Lung microvascular endothelial cell (primary cell): ENCODE measurements around the gene ING4. TPM values are rescaled to one million over a fixed set of nuclear protein-coding genes. Genes with fewer than 3 reads are reported as not detected.

Experiments used
- DNase-seq, 2 donors: peaks; one replicate each; pipeline versions ENCODE4 v3.0.0 to v3.0.0-alpha.2; 2010; ENCODE audit warnings: low read depth in 2 of 2
- total RNA-seq: library from RNA; depleted of rRNA; stranded (reverse); fragments of >200 nt; gene quantifications from 2 replicates; pipeline ENCODE4 v1.2.1, GENCODE V29; 2014

Gene ING4
- total RNA-seq, 1 donor from 2014 or later, result 44.0 TPM

GRCh38 chr12:6635856-6636531, 26.9 kb downstream of the ING4 start, which contains the start of gene LPAR5:
LPAR5 (minus strand) TSS chr12:6635959; CDS start chr12:6621248, 14,711 bp downstream.
- peak in 1 of 2 donors; percentile 26 for DNase-seq

GRCh38 chr12:6635375-6635855, 27.5 kb downstream of the ING4 start:
- DNase-seq, result no peak

DNA sequence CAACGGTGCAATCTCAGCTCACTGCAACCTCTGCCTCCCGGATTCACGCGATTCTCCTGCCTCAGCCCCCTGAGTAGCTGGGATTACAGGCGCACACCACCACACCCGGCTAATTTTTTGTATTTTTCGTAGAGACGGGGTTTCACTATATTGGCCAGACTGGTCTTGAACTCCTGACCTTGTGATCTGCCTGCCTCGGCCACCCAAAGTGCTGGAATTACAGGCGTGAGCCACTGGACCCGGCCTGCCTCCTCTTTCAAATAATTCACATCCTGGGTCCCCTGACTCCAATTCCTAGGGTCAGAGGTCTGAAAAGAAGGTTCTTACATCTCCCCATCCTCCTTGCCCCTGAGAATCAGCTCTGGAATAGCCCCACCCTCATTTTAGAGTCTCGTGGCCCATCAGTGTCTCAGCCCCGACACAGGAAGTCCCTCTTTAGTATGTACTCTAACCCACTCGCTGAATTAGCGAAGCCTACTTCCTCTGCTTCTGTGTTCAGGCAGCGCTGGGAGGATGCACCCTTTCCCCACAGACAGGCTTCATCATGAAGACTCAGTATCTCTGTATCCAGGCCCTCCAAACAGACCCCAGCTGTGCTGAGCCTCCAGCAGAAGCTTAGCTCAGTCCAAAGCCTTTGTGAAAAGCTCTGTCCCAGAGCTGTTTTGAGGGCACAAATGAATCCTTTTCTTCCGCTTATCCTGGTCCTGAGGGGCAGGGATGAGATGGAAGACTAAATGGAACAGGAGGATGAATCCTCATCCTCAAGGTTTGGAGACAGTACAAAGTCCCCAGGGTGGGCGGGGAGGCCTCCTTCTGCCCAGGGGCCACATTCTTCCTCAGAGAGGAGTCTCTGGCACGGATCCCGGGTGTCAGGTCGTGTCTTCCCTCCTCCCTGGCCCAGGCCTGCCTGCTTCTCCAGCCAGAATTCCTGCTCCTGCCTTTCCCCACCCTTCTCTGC, 30.6 kb downstream of the ING4 start:
- no peak for DNase-seq

- DNase-seq, result no peak
Measured at GRCh38 chr12:6631549-6631961, 31.4 kb downstream of the ING4 start.

- no peak for DNase-seq
Measured at GRCh38 chr12:6630736-6631135, 32.2 kb downstream of the ING4 start.

- DNase-seq, result no peak
Measured at GRCh38 chr12:6627616-6628015, 35.3 kb downstream of the ING4 start.

DNA sequence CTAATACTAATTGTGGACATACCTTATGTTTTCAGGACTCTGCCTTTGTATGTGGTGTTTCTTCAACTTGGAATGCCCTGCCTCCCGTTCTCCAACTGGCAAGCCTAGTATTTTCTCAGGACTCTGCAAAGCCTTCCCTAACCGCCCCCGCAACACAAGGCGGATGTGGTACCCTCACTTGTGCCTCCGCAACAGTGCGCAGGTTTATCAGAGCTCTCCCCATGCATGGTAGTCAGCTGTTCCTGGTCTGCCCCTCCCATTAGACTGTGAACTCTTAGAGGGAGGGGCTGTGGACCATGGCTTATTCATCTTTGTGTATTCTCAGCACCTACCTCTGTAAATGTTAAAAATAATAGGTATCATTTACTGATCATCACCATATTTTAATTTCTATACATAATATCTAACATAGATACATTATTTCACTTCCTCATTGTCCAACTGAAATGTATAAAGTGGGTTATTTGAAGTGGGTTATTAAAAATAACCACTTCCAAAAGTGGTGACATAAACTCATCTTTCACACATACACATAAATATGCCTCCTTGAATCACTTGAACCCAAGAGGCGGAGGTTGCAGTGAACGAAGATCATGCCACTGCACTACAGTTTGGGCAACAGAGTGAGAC, 36.1 kb downstream of the ING4 start:
- no peak for DNase-seq

- no peak for DNase-seq
Measured at GRCh38 chr12:6620885-6621274, 42.0 kb downstream of the ING4 start.

DNA sequence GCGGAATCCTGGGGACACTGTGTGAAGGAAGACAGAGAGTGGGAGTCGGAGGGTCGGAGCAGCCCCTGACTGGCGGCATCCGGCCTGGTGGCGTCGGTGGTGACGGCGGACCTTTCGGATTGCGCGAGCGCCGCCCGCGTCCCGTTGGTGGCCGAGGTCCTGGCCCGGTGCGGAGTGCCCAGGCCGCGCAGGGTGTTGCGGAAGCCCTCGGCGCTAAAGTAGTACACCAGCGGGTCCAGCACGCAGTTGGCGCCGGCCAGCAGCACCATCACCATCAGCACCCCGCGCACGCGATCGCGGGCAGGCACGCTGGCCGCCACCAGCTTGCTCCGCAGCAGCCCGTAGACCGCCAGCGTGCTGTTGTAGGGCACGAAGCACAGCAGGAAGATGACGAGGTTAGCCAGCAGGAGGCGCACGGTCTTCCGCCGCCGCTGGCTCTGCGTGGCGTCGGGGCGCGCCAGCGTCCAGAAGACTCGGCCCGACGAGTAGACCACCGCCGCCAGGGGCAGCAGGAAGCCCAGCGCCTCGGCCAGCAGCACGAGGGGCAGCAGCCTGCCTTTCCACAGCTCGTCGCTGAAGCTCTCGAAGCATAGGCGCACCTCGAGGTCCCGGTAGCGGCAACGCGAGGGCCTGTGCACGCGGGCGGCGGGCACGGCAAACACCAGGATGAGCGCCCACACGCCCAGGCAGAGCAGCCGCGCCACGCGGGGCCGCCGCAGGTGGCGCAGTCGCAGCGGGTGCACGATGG, 42.6 kb downstream of the ING4 start:
- peak; percentile 71 to 86 for DNase-seq

- no peak for DNase-seq
Measured at GRCh38 chr12:6618483-6619225, 44.3 kb downstream of the ING4 start.

DNA sequence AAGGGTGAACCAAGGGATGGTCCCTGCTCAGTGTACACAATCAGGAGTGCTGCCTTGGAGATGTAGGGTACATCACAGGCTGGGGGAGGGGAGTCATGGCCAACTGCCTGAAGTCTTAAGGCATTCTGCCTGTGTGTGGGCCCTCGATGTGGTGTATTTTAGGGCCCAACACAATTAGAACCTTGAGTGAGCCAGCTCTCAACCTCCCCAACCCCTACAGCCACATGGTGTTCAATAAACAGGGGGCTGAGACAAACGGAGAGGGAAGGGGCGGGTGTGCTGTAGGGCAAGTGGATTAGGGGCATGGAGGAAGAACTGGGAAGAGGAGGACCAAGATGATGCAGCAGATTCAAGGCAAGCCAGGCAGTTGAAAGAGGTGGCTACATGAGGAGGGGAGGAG, 47.1 kb downstream of the ING4 start:
- DNase-seq, result no peak

DNA sequence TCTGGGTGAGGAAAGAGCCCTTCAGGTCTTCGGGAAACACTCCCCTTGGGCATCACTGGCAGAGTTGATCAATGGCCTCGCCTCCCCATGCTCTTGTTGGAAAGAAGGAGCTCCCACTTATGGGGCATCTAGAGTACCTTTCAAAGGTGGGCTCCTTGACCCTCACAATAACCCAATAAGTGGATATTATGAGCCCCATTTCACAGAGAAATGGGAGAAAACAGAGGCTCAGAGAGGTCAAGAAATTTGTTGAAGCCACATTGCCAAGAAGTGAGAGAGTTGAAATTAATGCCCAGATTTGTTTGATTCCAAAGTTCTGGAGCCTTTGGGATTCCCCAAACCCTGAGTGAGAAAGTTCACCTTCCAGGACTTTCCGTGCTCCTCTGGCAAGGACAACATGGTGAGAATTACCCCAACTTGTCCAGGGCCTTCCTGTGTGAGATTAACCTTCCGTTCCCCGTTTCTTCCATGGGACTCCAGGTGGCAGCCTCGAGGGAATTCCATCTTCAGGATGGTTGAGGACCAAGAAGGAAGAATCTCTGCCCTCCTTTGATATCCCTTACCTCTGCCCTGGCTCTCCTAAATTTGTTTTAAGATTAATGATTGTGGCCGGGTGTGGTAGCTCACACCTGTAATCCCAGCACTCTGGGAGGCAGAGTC, 48.3 kb downstream of the ING4 start:
- DNase-seq, result peak in 1 of 2 donors; percentile 22

- DNase-seq, result peak; percentile 88 to 89
Measured at GRCh38 chr12:6613776-6614512, 49.0 kb downstream of the ING4 start.

DNA sequence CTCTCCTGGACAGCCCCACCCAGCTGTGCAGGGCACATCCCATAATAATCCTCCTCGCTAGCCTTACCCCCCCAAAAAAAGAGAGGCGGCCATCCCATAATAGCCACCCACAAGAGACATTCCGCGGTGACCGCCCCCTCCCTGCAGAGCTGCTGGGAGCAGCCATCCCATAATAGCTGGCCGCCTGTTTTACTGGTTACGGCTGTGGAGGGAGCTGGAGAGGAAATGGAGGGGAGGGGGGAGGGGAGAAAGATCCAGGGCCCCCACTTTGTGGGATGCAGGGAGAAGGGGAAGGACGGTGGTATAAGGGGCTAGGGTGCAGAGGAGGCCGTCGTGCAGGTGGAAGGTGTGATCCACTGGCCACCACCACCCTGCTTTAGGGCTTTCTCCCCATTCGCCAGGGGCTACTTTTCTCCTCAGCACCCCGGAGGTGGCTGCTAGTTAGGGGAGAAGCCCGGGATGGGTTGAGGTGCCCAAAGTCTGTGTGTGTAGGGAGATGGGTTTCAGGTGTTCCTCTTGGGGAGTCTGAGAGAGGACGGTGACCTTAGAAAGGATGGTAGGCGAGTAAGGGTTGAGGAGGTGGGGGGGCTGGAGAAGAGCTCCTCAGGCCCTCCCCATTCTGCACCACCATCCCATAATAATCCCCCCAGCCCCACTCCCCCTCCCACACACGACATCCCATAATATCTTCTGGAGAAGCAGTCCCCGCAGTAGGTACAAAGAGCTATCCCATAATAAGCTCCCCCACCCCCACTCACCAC, 49.7 kb downstream of the ING4 start:
- DNase-seq, result peak; percentile 37 to 50

- DNase-seq, result no peak
Measured at GRCh38 chr12:6612652-6613014, 50.3 kb downstream of the ING4 start.

DNA sequence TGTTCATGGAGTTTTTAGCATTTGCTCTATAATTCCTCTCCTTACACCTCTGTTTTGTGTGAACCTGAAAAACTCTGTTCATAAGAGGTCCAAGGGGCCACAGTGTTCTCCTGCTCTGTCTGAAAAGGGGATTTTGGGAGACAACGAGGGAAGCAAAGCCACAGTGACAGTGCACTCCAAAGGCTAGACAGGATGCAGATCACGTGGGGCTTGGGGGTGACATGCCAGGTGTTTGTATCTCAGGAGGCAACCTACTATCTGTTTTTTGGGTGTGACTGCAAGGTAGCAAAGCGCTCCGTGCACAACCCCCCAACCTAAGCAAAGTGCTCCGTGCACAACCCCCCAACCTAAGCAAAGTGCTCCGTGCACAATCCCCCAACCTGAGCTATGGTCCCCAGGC, 50.7 kb downstream of the ING4 start:
- DNase-seq, result no peak

DNA sequence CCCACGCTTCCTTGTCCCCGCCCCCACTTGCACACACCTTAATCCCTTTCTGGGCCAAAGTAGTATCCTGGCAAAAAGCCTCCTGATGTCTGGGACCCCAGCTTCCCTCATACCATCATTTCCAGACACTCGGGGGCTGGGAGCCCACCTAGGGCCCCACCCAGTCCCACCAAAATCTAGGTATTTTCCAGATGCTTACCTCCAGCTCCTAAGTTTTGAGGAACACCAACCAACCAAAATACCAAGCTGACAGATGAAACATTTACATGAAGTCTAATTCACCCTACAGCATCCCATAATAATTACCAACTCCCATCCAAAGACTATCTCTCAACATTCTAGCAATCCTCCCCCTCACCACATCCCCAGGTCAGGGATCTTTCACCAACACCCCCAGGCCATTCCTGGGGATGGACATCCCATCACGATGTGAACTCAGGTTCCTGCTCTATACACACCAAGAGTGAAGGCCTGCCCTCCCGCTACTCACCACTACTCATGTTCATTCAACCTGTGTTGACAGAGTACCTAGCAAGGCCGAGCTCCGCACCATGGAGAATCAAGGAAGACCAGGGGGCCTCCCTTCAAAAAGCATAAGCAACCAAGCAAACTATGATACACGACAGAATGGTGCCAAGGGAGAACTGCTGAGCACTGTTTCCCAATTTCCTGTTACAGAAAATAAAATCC, 54.2 kb downstream of the ING4 start:
- no peak for DNase-seq
